ENCODE measurements around the gene GMNC. TPM values are rescaled to one million over a fixed set of nuclear protein-coding genes. Genes with fewer than 3 reads are reported as not detected.

Gene GMNC
- total RNA-seq, 3 donors from 2014 or later (not counting 1 experiment from before 2014, with no cell fraction given), result not detected

DNA sequence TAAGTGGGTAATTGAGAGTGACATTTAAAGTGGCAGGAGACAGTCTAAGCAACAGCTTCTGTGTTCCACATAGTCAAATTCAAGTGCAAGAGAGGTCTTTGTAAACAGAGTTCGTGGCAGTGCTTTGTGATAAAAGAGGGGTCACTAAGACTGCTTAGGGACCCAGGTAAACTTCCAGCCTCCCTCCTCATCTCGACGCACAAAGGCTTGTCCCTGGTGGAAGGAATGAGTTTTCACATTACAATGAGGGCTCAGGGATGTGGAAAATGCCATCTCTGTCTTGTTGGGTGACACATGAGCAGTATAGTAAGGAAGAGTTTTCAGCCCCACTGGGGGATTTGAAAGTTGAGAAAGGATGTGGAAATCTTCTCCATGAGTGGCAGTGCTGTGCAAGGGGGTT, 7.3 kb downstream of the GMNC start:
- intact Hi-C loops (cut with micrococcal nuclease), result no loop called here
- WGBS (ENCODE audit: insufficient coverage), result 85% methylated on average over 3 of the region's 3 CpGs
- no peak overlapping the region for H3K4me3 Mint-ChIP-seq
- H3K4me1 ChIP-seq (ENCODE audit: control insufficient read depth, insufficient read depth, low read length), result no peaks in the 10 kb centered on the region
- DNase-seq, result no peak
- peaks cover 0 to 3% of the 10 kb centered on the region in 2 donors for H3K9me3 Mint-ChIP-seq
- H3K27ac Mint-ChIP-seq, result no peak overlapping the region
- H3K36me3 ChIP-seq (ENCODE audit: control insufficient read depth, insufficient read depth, low read length), result no peaks in the 10 kb centered on the region
- H3K36me3 Mint-ChIP-seq, result no peaks in the 10 kb centered on the region
- no peak overlapping the region for H3K4me3 ChIP-seq (ENCODE audit: low read length)
- no peaks in the 10 kb centered on the region for H3K4me1 Mint-ChIP-seq
- TF ChIP-seq, protein P1, sequence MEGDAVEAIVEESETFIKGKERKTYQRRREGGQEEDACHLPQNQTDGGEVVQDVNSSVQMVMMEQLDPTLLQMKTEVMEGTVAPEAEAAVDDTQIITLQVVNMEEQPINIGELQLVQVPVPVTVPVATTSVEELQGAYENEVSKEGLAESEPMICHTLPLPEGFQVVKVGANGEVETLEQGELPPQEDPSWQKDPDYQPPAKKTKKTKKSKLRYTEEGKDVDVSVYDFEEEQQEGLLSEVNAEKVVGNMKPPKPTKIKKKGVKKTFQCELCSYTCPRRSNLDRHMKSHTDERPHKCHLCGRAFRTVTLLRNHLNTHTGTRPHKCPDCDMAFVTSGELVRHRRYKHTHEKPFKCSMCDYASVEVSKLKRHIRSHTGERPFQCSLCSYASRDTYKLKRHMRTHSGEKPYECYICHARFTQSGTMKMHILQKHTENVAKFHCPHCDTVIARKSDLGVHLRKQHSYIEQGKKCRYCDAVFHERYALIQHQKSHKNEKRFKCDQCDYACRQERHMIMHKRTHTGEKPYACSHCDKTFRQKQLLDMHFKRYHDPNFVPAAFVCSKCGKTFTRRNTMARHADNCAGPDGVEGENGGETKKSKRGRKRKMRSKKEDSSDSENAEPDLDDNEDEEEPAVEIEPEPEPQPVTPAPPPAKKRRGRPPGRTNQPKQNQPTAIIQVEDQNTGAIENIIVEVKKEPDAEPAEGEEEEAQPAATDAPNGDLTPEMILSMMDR (IDR thresholded peaks at IDR 0.05), result no peak
- H3K27me3 Mint-ChIP-seq (ENCODE audit: low read depth in 2 of 2), result peaks cover 0 to under 1% of the 10 kb centered on the region in 2 donors
- no peak overlapping the region for H3K27ac ChIP-seq (ENCODE audit: low read length)
- ATAC-seq, result no peak
- H3K9me3 ChIP-seq (ENCODE audit: control insufficient read depth, insufficient read depth, low read length), result no peaks in the 10 kb centered on the region
- no peaks in the 10 kb centered on the region for H3K27me3 ChIP-seq (ENCODE audit: control insufficient read depth, insufficient read depth, low read length)

DNA sequence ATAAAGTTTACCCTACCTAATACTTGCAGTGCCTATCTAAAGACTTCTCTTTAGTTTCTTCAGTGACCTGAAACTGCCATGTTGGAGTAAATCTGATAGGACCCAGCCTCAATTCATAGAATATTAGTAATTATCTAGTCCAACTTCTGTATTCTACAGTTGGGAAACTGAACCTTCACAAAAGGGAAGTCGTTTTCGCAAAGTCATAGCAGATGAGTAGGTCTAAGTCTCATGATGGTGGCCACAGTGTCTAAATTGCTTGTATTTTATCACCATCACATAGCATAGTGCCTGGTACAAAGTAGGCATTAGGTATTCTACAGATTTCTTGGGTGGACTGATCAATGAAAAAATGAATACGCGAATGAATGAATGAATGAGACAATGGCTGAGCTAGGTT, 8.4 kb downstream of the GMNC start:
- no peaks in the 10 kb centered on the region for H3K36me3 ChIP-seq (ENCODE audit: control insufficient read depth, insufficient read depth, low read length)
- H3K27ac Mint-ChIP-seq, result no peak overlapping the region
- no peak overlapping the region for H3K4me3 Mint-ChIP-seq
- H3K4me3 ChIP-seq (ENCODE audit: low read length), result no peak overlapping the region
- peaks cover 2 to 3% of the 10 kb centered on the region in 2 donors for H3K9me3 Mint-ChIP-seq
- H3K27me3 Mint-ChIP-seq (ENCODE audit: low read depth in 2 of 2), result no peaks in the 10 kb centered on the region
- TF ChIP-seq, protein P1 (IDR thresholded peaks at IDR 0.05), result no peak
- intact Hi-C loops (cut with micrococcal nuclease), result no loop called here
- no peak overlapping the region for H3K27ac ChIP-seq (ENCODE audit: low read length)
- no peaks in the 10 kb centered on the region for H3K9me3 ChIP-seq (ENCODE audit: control insufficient read depth, insufficient read depth, low read length)
- no peaks in the 10 kb centered on the region for H3K4me1 ChIP-seq (ENCODE audit: control insufficient read depth, insufficient read depth, low read length)
- H3K4me1 Mint-ChIP-seq, result no peaks in the 10 kb centered on the region
- WGBS (ENCODE audit: insufficient coverage), result 67% methylated on average over 4 of the region's 4 CpGs
- H3K36me3 Mint-ChIP-seq, result no peaks in the 10 kb centered on the region
- no peak for ATAC-seq
- H3K27me3 ChIP-seq (ENCODE audit: control insufficient read depth, insufficient read depth, low read length), result no peaks in the 10 kb centered on the region
- no peak for DNase-seq

- intact Hi-C loops (cut with micrococcal nuclease), result no loop called here
- no peaks in the 10 kb centered on the region for H3K36me3 ChIP-seq (ENCODE audit: control insufficient read depth, insufficient read depth, low read length)
- Mint-ChIP-seq H3K4me1 (no peaks in the 10 kb centered on the region), H3K36me3 (no peaks in the 10 kb centered on the region), H3K9me3 (peaks cover 2 to 3% of the 10 kb centered on the region in 2 donors), H3K27me3 (ENCODE audit: low read depth in 2 of 2) (no peaks in the 10 kb centered on the region), H3K4me3 (no peak overlapping the region), H3K27ac (no peak overlapping the region)
- 86% methylated on average over 1 of the region's 1 CpG for WGBS (ENCODE audit: insufficient coverage)
- no peaks in the 10 kb centered on the region for H3K27me3 ChIP-seq (ENCODE audit: control insufficient read depth, insufficient read depth, low read length)
- TF ChIP-seq, protein P1 (IDR thresholded peaks at IDR 0.05), result no peak
- DNase-seq (no peak), ATAC-seq (no peak)
- no peak overlapping the region for H3K4me3 ChIP-seq (ENCODE audit: low read length)
- no peaks in the 10 kb centered on the region for H3K9me3 ChIP-seq (ENCODE audit: control insufficient read depth, insufficient read depth, low read length)
- no peak overlapping the region for H3K27ac ChIP-seq (ENCODE audit: low read length)
- no peaks in the 10 kb centered on the region for H3K4me1 ChIP-seq (ENCODE audit: control insufficient read depth, insufficient read depth, low read length)
Observed at GRCh38 chr3:190853464-190853863, 9.0 kb downstream of the GMNC start.

- no peak overlapping the region for H3K4me3 ChIP-seq (ENCODE audit: low read length)
- H3K4me3 Mint-ChIP-seq, result no peak overlapping the region
- H3K27ac ChIP-seq (ENCODE audit: low read length), result no peak overlapping the region
- H3K4me1 Mint-ChIP-seq, result no peaks in the 10 kb centered on the region
- H3K27me3 Mint-ChIP-seq (ENCODE audit: low read depth in 2 of 2), result no peaks in the 10 kb centered on the region
- no peaks in the 10 kb centered on the region for H3K4me1 ChIP-seq (ENCODE audit: control insufficient read depth, insufficient read depth, low read length)
- TF ChIP-seq, protein P1 (IDR thresholded peaks at IDR 0.05), result no peak
- peaks cover 3 to 7% of the 10 kb centered on the region in 2 donors for H3K9me3 Mint-ChIP-seq
- no peaks in the 10 kb centered on the region for H3K9me3 ChIP-seq (ENCODE audit: control insufficient read depth, insufficient read depth, low read length)
- intact Hi-C loops (cut with micrococcal nuclease), result no loop called here
- ATAC-seq (no peak), DNase-seq (no peak)
- no peaks in the 10 kb centered on the region for H3K27me3 ChIP-seq (ENCODE audit: control insufficient read depth, insufficient read depth, low read length)
- no peaks in the 10 kb centered on the region for H3K36me3 ChIP-seq (ENCODE audit: control insufficient read depth, insufficient read depth, low read length)
- WGBS (ENCODE audit: insufficient coverage), result no CpG with 5 or more reads among the region's 1 CpG
- no peak overlapping the region for H3K27ac Mint-ChIP-seq
- no peaks in the 10 kb centered on the region for H3K36me3 Mint-ChIP-seq
Observed at GRCh38 chr3:190849607-190850006, 12.9 kb downstream of the GMNC start.

All from natural killer cell (primary cell).